H1 (cell line): ENCODE results near the gene LRP5. TPM values are rescaled to one million over a fixed set of nuclear protein-coding genes. Genes with fewer than 3 reads are reported as not detected.

Source experiments
- MAX ChIP-seq: IDR thresholded peaks from 2 replicates; pipeline ENCODE4 v1.6.1; 2012; ENCODE audit warnings: inconsistent platforms
- SRF ChIP-seq: IDR thresholded peaks from 2 replicates; pipeline ENCODE4 v1.6.1; 2011; ENCODE audit warnings: mild to moderate bottlenecking, low read depth, low read length, moderate library complexity
- polyA plus RNA-seq, 7 experiments: library from polyadenylated mRNA; depleted of rRNA in 3 of 7; stranded (reverse) in 5 of 7; unstranded in 2 of 7; fragments of >200 nt in 5 of 7; fragments of 200-250 nt in 2 of 7; gene quantifications; 1 replicate in 5 of 7; 2 replicates in 1 of 7; 4 replicates in 1 of 7; pipeline versions ENCODE4 v1.2.1 to v1.2.3, GENCODE V29; 2011 to 2013; ENCODE audit warnings: missing spikeins in 2 of 7, mixed read lengths in 2 of 7
- total RNA-seq: library from RNA; stranded (reverse); fragmentation: NEBNext Ultra II Directional; extraction: Animal tissue kit (Norgen Biotek cat#: 25700); gene quantifications from 2 replicates; pipeline ENCODE4 v1.2.1, GENCODE V29; 2021

LRP5 gene
- total and polyA plus RNA-seq, 2 of the 8 experiments (the other 6 are each of a cell fraction or from before 2014, with no cell fraction given): 19.0 to 38.9 TPM

- TF ChIP-seq MAX (no peak), SRF (no peak)
- TF ChIP-seq, all 59 proteins: peak for 0
Measured at GRCh38 chr11:68403424-68403823, 91.0 kb downstream of the LRP5 start (continued).
